IMR-90 (cell line): ENCODE data around the gene AHSA1. TPM values are rescaled to one million over a fixed set of nuclear protein-coding genes. Genes with fewer than 3 reads are reported as not detected.
A peak's percentile ranks its signal among the peaks of the same experiment; 100 is the strongest.

Experiments used
- ATAC-seq: fragments of 200-7000 bp; cut with Tn5 transposase; 2 replicates; pipeline ENCODE4 v1.9.1; 2020; ENCODE audit warnings: low read depth, mild to moderate bottlenecking, moderate library complexity
- BruUV-seq: library from RNA; stranded (reverse); fragments of 400-500 nt; replicated peaks from 2 replicates; lab custom pipeline; 2021; lab: Mats Ljungman, UMichigan
- CTCF ChIA-PET: fragments of 300-600 bp; formaldehyde crosslinking; extraction: SDS; loops from one replicate; lab custom pipeline; 2021; ENCODE audit warnings: antibody characterized with exemption; lab: Yijun Ruan, JAX
- POLR2A ChIA-PET: fragments of 300-600 bp; sonication (Branson Sonifier 250); formaldehyde crosslinking; loops from one replicate; lab custom pipeline; 2022; ENCODE audit warnings: antibody characterized with exemption; ENCODE audit not compliant: unreplicated experiment; lab: Charles Lee
- DNase-seq: peaks from one replicate; pipeline ENCODE4 v3.0.0; 2013
- H2AFZ ChIP-seq: replicated peaks from 2 replicates; pipeline ENCODE3; 2013; ENCODE audit warnings: low read length, mild to moderate bottlenecking; ENCODE audit not compliant: poor library complexity
- H2AK5ac ChIP-seq: 2 replicates; pipeline ENCODE4 v1.6.1; 2013; ENCODE audit warnings: low read depth, low read length, inconsistent platforms
- H2AK9ac ChIP-seq: replicated peaks from 2 replicates; pipeline ENCODE3; 2013; ENCODE audit warnings: mild to moderate bottlenecking, low read depth, low read length, moderate library complexity; ENCODE audit not compliant: poor library complexity
- H2BK120ac ChIP-seq: 2 replicates; pipeline ENCODE4 v1.6.1; 2013; ENCODE audit warnings: low read depth, low read length, inconsistent platforms
- H2BK15ac ChIP-seq: 3 replicates; pipeline ENCODE4 v1.6.1; 2013; ENCODE audit warnings: low read depth, low read length, inconsistent platforms
- H2BK20ac ChIP-seq: 2 replicates; pipeline ENCODE4 v1.6.1; 2013; ENCODE audit warnings: low read depth, mild to moderate bottlenecking, inconsistent platforms, low read length, moderate library complexity
- H2BK5ac ChIP-seq: 2 replicates; pipeline ENCODE4 v1.6.1; 2013; ENCODE audit warnings: mild to moderate bottlenecking, low read depth, low read length, inconsistent platforms; ENCODE audit not compliant: poor library complexity, severe bottlenecking
- H3K14ac ChIP-seq: replicated peaks from 2 replicates; pipeline ENCODE4 v1.6.1; 2013; ENCODE audit warnings: low read depth, low read length, inconsistent platforms
- H3K18ac ChIP-seq: 2 replicates; pipeline ENCODE4 v1.6.1; 2013; ENCODE audit warnings: low read depth, low read length, control low read depth
- H3K23ac ChIP-seq: 2 replicates; pipeline ENCODE4 v1.6.1; 2013; ENCODE audit warnings: low read depth, low read length, inconsistent platforms
- H3K27ac ChIP-seq: 2 replicates; pipeline ENCODE4 v1.5.1; 2013; ENCODE audit warnings: mild to moderate bottlenecking, control low read depth, low read length; ENCODE audit not compliant: insufficient read depth
- H3K27me3 ChIP-seq: 2 replicates; pipeline ENCODE4 v1.6.1; 2013; ENCODE audit warnings: low read length; ENCODE audit not compliant: control insufficient read depth, insufficient read depth
- H3K36me3 ChIP-seq: 2 replicates; pipeline ENCODE4 v1.6.1; 2013; ENCODE audit warnings: low read length, mixed read lengths; ENCODE audit not compliant: control insufficient read depth, insufficient read depth
- H3K4ac ChIP-seq: 2 replicates; pipeline ENCODE4 v1.6.1; 2013; ENCODE audit warnings: low read depth, low read length, inconsistent platforms
- H3K4me1 ChIP-seq: 2 replicates; pipeline ENCODE4 v1.6.1; 2013; ENCODE audit warnings: low read length, mixed read lengths; ENCODE audit not compliant: control insufficient read depth, insufficient read depth
- H3K4me2 ChIP-seq: 2 replicates; pipeline ENCODE4 v1.6.1; 2013; ENCODE audit warnings: low read depth, mild to moderate bottlenecking, control low read depth, low read length, moderate library complexity
- H3K4me3 ChIP-seq: 2 replicates; pipeline ENCODE4 v1.5.1; 2013; ENCODE audit warnings: low read depth, mild to moderate bottlenecking, control low read depth, low read length, moderate library complexity; ENCODE audit not compliant: insufficient read depth
- H3K56ac ChIP-seq: 2 replicates; pipeline ENCODE4 v1.6.1; 2013; ENCODE audit warnings: low read length, inconsistent platforms; ENCODE audit not compliant: insufficient read depth; ENCODE audit errors: extremely low read depth
- H3K79me1 ChIP-seq, 2 experiments: 2 replicates each; pipeline ENCODE4 v1.6.1; 2013; ENCODE audit warnings: low read length in 2 of 2, inconsistent platforms in 1 of 2, low read depth in 1 of 2
- H3K9ac ChIP-seq: 2 replicates; pipeline ENCODE4 v1.6.1; 2013; ENCODE audit warnings: low read depth, low read length, control low read depth
- H3K9me1 ChIP-seq: 2 replicates; pipeline ENCODE4 v1.6.1; 2013; ENCODE audit warnings: low read length, inconsistent platforms; ENCODE audit not compliant: insufficient read depth
- H3K9me3 ChIP-seq: 2 replicates; pipeline ENCODE4 v1.6.1; 2013; ENCODE audit warnings: low read length; ENCODE audit not compliant: control insufficient read depth, insufficient read depth
- H4K20me1 ChIP-seq: 2 replicates; pipeline ENCODE4 v1.6.1; 2013; ENCODE audit warnings: low read length, inconsistent platforms; ENCODE audit not compliant: insufficient read depth
- H4K5ac ChIP-seq: 2 replicates; pipeline ENCODE4 v1.6.1; 2013; ENCODE audit warnings: mild to moderate bottlenecking, low read depth, low read length, control low read depth
- H4K8ac ChIP-seq, 2 experiments: 2 replicates each; pipeline ENCODE4 v1.6.1; 2013; ENCODE audit warnings: low read depth in 2 of 2, low read length in 2 of 2, control low read depth in 1 of 2, inconsistent platforms in 1 of 2
- H4K91ac ChIP-seq: 2 replicates; pipeline ENCODE4 v1.6.1; 2013; ENCODE audit warnings: low read depth, low read length, inconsistent platforms; ENCODE audit not compliant: insufficient read depth
- CHD1 ChIP-seq: IDR thresholded peaks from 2 replicates; pipeline ENCODE4 v1.6.1; 2012; ENCODE audit warnings: low read depth, low read length, improper control_type of control experiment
- FOS ChIP-seq: fragments of 150-350 bp; IDR thresholded peaks from 2 replicates; pipeline ENCODE4 v1.6.1; 2016; ENCODE audit warnings: low read depth, low read length
- MAZ ChIP-seq: IDR thresholded peaks from 2 replicates; pipeline ENCODE4 v1.6.1; 2012; ENCODE audit warnings: low read depth, mild to moderate bottlenecking, low read length, improper control_type of control experiment, moderate library complexity, borderline replicate concordance
- POLR2A ChIP-seq: IDR thresholded peaks from 2 replicates; pipeline ENCODE4 v1.6.1; 2012; ENCODE audit warnings: mild to moderate bottlenecking, low read depth, low read length
- WGBS, 2 experiments: methylation state at CpG; one replicate each; pipeline versions ENCODE4 v1.1.5 to v1.1.7; 2013; ENCODE audit warnings: missing lambda C conversion rate in 2 of 2; ENCODE audit not compliant: insufficient read length in 1 of 2; ENCODE audit errors: extremely low coverage in 2 of 2; 5-methylcytosine and 5-hydroxymethylcytosine counted together
- dilution Hi-C: fragments of 300-500 bp; cut with HindIII; formaldehyde crosslinking; loops from one replicate; pipeline ENCODE4 v1.14.3; 2018; ENCODE audit warnings: low sequenced_read_pairs; ENCODE audit not compliant: unreplicated experiment
- in situ Hi-C: fragments of 300-500 bp; cut with MboI; formaldehyde crosslinking; loops from 3 replicates; pipeline ENCODE4 v1.14.3; 2019; ENCODE audit warnings: low sequenced_read_pairs, inconsistent platforms, mixed read lengths
- intact Hi-C: fragments of 100-400 bp; cut with micrococcal nuclease; formaldehyde crosslinking; loops from 2 replicates; pipeline ENCODE4 v1.10.0; 2022
- polyA plus RNA-seq, 3 experiments: library from polyadenylated mRNA; depleted of rRNA; stranded (reverse); fragments of >200 nt; gene quantifications; 2 replicates each; pipeline ENCODE4 v1.2.3, GENCODE V29; 2012; ENCODE audit warnings: low replicate concordance in 1 of 3
- total RNA-seq: library from RNA; depleted of rRNA; stranded (reverse); fragments of >200 nt; gene quantifications from 2 replicates; pipeline ENCODE4 v1.2.3, GENCODE V29; 2012
- TF ChIP-seq, protein P1 (sequence below): fragments of 150-350 bp; IDR thresholded peaks from 2 replicates; pipeline ENCODE4 v1.6.1; 2017; ENCODE audit warnings: mild to moderate bottlenecking, antibody characterized with exemption, low read length, low read depth

The AHSA1 gene
- total and polyA plus RNA-seq, 2 of the 4 experiments (the other 2 are of a cell fraction) = 166 to 252 TPM

DNA sequence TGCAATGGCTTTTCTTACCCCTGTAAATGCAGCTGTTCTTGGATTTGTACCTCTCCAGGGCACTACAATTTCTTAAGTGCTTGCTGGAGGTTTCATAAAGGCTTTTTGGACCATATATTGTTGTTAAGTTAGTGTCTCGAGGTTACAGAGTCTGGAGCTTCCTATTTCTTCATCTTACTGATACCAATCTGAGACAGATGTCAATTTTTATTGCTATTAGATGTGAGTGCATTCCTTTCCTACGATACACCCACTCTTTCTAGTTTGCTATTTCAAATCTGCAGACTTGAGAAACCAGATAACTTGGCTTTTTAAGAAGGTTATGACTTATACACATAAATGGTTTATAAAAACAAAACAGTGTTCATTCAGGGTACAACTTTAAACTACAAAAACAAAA lies 36.7 kb upstream of the AHSA1 start:
- H3K4me2 ChIP-seq = no peak overlapping the region
- H3K14ac ChIP-seq = no peak overlapping the region
- H2AK5ac ChIP-seq = no peak overlapping the region
- peaks cover 19% of the 10 kb centered on the region for H3K36me3 ChIP-seq
- H4K20me1 ChIP-seq = no peaks in the 10 kb centered on the region
- no peak overlapping the region for H4K8ac ChIP-seq
- H3K18ac ChIP-seq = no peak overlapping the region
- dilution Hi-C loops (no loop called here), intact Hi-C loops (no loop called here), in situ Hi-C loops (no loop called here)
- ATAC-seq (peak; percentile 35; the same call in 1 of the 2 replicates), DNase-seq (peak; percentile 46)
- no peak overlapping the region for H3K27ac ChIP-seq
- POLR2A ChIA-PET = no interaction called here
- no TSS peak for BruUV-seq
- no peak overlapping the region for H2AK9ac ChIP-seq
- H3K4ac ChIP-seq = no peak overlapping the region
- H3K4me1 ChIP-seq = no peaks in the 10 kb centered on the region
- H2BK15ac ChIP-seq = no peak overlapping the region
- WGBS, 2 experiments = no CpG with 5 or more reads among the region's 2 CpGs
- H3K79me1 ChIP-seq = no peaks in the 10 kb centered on the region
- H3K4me3 ChIP-seq = no peak overlapping the region
- H3K23ac ChIP-seq = no peak overlapping the region
- CTCF ChIA-PET = no interaction called here
- no peak overlapping the region for H2BK5ac ChIP-seq
- TF ChIP-seq, protein P1, sequence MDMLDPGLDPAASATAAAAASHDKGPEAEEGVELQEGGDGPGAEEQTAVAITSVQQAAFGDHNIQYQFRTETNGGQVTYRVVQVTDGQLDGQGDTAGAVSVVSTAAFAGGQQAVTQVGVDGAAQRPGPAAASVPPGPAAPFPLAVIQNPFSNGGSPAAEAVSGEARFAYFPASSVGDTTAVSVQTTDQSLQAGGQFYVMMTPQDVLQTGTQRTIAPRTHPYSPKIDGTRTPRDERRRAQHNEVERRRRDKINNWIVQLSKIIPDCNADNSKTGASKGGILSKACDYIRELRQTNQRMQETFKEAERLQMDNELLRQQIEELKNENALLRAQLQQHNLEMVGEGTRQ = no peak
- no peak for TF ChIP-seq POLR2A
- TF ChIP-seq MAZ = no peak
- no peak for TF ChIP-seq CHD1
- TF ChIP-seq FOS = no peak
- no peak overlapping the region for H2AFZ ChIP-seq
- no peaks in the 10 kb centered on the region for H3K9me1 ChIP-seq
- peaks cover 8% of the 10 kb centered on the region; the same call in 1 of the 2 replicates for H3K9me3 ChIP-seq
- H3K9ac ChIP-seq = no peak overlapping the region
- no peak overlapping the region for H2BK120ac ChIP-seq
- H3K56ac ChIP-seq = no peak overlapping the region
- no peaks in the 10 kb centered on the region for H3K27me3 ChIP-seq
- no peak overlapping the region for H4K91ac ChIP-seq
- no peak overlapping the region for H2BK20ac ChIP-seq
- H4K5ac ChIP-seq = no peak overlapping the region
